NB4 (cell line): ENCODE measurements around the gene GEMIN4.
"Not testable (repeated sequence)": the region's sequence is repeated elsewhere in the genome, so short reads cannot be mapped to it uniquely, and the experiment has no call there.

Experiments
- DNase-seq: peaks from one replicate; pipeline ENCODE4 v3.0.0; 2010; ENCODE audit warnings: low read depth
- H3K4me3 ChIP-seq: one replicate; pipeline ENCODE4 v1.5.1; 2011; ENCODE audit warnings: mild to moderate bottlenecking, low read depth, low read length, moderate library complexity
- MYC ChIP-seq: IDR thresholded peaks from 2 replicates; pipeline ENCODE4 v1.6.1; 2011; ENCODE audit warnings: low read depth, low read length
- POLR2A ChIP-seq: IDR thresholded peaks from 2 replicates; pipeline ENCODE4 v1.6.1; 2011; ENCODE audit warnings: mild to moderate bottlenecking; ENCODE audit not compliant: insufficient read length; ENCODE audit errors: extremely low read depth
- TF ChIP-seq, protein P1 (sequence below): IDR thresholded peaks from one replicate; pipeline ENCODE4 v1.5.1; 2012; ENCODE audit warnings: low read depth, low read length
- TF ChIP-seq, protein P2 (sequence below): IDR thresholded peaks from 2 replicates; pipeline ENCODE4 v1.6.1; 2011; ENCODE audit warnings: low read depth, low read length

Gene GEMIN4

DNA sequence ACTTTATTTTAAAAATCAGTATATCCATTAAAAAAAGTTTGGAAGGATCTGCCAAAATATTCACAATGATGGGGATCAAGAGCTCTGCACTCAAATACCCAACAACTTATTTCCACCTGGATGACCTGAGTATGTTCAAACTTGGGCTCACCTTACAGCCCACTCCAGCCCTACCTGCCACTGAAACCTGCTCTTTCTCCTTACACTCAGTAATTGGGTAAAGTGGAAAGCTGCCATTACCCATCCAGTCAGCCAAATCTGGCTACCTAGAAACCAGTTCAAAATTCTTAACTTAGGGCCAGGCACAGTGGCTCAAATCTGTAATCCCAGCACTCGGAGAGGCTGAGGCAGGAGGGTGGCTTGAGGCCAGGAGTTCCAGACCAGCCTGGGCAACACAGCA, 47.1 kb downstream of the GEMIN4 start:
- no peak overlapping the region for H3K4me3 ChIP-seq
- DNase-seq, result no peak
- TF ChIP-seq POLR2A (no peak), MYC (no peak)
- TF ChIP-seq, protein P1, sequence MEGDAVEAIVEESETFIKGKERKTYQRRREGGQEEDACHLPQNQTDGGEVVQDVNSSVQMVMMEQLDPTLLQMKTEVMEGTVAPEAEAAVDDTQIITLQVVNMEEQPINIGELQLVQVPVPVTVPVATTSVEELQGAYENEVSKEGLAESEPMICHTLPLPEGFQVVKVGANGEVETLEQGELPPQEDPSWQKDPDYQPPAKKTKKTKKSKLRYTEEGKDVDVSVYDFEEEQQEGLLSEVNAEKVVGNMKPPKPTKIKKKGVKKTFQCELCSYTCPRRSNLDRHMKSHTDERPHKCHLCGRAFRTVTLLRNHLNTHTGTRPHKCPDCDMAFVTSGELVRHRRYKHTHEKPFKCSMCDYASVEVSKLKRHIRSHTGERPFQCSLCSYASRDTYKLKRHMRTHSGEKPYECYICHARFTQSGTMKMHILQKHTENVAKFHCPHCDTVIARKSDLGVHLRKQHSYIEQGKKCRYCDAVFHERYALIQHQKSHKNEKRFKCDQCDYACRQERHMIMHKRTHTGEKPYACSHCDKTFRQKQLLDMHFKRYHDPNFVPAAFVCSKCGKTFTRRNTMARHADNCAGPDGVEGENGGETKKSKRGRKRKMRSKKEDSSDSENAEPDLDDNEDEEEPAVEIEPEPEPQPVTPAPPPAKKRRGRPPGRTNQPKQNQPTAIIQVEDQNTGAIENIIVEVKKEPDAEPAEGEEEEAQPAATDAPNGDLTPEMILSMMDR, result no peak
- TF ChIP-seq, protein P2, sequence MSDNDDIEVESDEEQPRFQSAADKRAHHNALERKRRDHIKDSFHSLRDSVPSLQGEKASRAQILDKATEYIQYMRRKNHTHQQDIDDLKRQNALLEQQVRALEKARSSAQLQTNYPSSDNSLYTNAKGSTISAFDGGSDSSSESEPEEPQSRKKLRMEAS, result no peak

DNA sequence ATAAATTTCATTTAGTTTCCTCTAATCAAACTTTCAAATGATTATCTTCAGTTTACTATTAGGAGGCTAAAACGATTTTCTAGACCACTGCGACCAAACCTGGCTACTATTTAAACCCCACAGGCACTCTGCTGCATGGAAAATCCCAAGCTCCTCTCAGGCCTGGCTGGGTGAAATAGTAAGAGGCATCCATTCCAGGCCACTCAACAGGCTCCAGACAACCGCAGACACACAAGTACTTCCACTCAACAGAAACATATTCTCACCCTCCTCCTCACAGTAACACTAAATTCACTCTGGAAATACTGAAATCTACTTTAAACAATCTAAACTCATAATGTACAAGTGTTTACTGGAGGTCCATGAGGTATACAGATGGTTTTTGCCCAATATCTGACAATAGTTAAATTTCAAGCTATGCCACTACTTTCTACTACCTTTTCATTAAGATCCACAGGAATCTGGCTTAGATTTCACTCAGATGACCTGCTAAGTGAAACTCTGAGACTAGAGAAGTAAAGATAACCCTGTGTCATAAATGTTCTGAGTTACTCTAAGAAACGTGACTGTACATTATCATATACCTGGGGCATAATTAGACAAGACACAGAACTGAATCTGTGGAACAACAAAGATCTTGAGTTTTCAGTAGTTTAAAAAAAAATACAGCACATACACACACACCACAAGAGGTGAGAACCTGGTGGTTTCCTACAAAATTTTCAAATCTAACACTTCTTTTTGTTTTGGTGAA, 47.8 kb downstream of the GEMIN4 start:
- TF ChIP-seq POLR2A (no peak), MYC (no peak)
- TF ChIP-seq, protein P2, result no peak
- TF ChIP-seq, protein P1, result no peak
- DNase-seq, result no peak
- no peak overlapping the region for H3K4me3 ChIP-seq

DNA sequence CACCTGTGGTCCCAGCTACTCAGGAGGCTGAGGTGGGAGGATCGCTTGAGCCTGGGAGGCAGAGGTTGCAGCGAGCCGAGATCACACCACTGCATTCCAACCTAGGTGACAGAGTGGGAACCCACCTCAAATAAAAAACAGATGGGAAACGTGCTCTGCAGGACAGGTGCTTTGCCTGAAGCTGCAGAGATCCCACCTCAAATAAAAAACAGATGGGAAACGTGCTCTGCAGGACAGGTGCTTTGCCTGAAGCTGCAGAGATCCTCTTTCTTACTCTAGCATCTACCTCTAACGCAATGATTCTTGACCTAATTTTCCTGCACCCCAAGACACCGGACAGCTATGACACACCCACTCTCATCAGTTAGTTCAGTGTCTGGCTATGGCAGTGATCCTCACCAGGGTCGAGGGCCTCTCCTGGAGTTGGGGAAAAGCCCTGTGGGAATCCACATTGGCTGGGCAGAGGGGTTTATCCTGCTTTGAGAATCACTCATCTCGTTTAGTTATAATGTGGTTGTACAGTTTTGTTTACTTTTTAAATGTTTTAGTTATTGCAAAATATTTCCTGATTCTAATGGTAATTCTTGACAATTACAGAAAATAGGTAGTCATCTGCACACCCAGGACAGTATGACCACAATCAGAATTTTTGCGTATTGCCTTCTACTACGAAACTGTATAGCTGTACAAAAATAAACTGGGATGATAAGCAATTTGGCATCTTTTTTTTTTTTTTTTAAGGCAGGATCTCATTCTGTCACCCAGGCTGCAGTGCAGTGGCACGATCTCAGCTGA, 48.8 kb downstream of the GEMIN4 start:
- H3K4me3 ChIP-seq, result no peak overlapping the region
- DNase-seq, result no peak
- TF ChIP-seq POLR2A (no peak), MYC (no peak)
- TF ChIP-seq, protein P1, result no peak
- TF ChIP-seq, protein P2, result no peak

DNA sequence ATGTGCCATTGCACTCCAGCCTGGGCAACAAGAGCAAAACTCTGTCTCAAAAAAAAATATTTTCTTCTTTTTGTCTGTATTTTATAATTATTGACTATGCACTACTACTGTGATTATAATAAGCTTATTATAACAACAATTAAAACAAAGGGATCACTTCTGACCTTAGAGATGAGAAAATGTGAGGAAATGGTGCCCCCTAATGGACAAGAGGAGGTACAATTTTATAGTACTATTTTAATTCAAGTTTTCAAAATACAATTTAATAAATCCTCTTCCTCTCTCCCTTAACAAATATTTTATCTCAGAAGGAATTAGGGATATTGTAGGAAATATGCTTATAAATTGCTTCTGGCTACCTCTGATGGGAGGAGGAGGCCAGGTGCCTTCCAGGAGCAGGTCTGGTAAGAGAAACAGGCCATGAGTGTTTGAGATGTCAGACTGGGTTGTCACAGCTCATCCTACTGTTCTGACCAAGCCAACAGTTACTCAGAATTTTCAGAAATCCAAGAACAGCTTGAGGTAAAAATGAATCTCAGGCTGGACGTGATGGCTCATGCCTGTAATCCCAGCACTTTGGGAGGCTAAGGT, 51.5 kb downstream of the GEMIN4 start:
- TF ChIP-seq POLR2A (no peak), MYC (no peak)
- TF ChIP-seq, protein P1, result peak; percentile 25
- H3K4me3 ChIP-seq, result no peak overlapping the region
- peak; percentile 42 for DNase-seq

DNA sequence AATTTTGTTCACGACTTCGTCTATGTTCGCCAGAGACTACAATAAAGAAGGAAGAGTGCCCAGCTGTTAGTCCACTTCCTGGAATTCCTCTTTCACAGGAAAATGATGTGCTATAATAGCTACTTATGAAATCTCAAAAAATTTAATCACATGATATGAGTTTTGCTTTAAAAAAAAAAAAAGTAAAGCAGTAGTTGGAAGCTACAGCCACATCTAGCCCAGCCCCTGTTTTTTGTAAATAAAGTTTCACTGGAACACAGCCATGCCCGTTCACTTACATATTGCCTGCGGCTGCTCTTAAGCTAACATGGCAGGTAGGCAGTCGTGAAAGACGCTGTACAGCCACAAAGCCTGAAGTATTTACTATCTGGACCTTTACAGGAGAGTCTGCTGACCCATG, 52.7 kb downstream of the GEMIN4 start:
- no peak overlapping the region for H3K4me3 ChIP-seq
- no peak for TF ChIP-seq MYC
- no peak for TF ChIP-seq POLR2A
- TF ChIP-seq, protein P2, result no peak
- TF ChIP-seq, protein P1, result no peak
- DNase-seq, result no peak

DNA sequence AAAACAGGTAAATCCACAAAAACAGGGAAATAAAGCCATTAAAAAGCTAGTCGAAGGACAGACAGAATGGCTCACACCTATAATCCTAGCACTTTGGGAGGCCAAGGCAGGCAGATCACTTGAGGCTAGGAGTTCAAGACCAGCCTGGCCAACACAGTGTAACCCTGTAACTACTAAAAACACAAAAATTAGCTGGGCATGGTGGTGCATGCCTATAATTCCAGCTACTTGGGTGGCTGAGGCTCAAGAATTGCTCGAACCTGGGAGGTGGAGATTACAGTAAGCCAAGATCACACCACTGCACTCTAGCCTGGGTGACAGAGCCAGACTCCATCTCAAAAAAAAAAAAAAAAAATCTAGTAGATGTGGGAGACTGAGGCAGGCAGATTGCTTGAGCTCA, 54.0 kb downstream of the GEMIN4 start:
- H3K4me3 ChIP-seq, DNase-seq: not testable (repeated sequence)
